GM18505 (cell line): ENCODE data around the gene RABL6.
"Not testable (repeated sequence)": the region's sequence is repeated elsewhere in the genome, so short reads cannot be mapped to it uniquely, and the experiment has no call there.

Experiments used
- ATAC-seq: cut with Tn5 transposase; IDR thresholded peaks from one replicate; pipeline ENCODE4 v1.9.1; 2021; ENCODE audit not compliant: unreplicated experiment
- POLR2A ChIP-seq: IDR thresholded peaks from 4 replicates; pipeline ENCODE4 v1.6.1; 2011; ENCODE audit warnings: borderline replicate concordance; ENCODE audit not compliant: insufficient read depth, insufficient read length; ENCODE audit errors: extremely low read depth

Gene RABL6

GRCh38 chr9:136827794-136828473 is 20.2 kb downstream of the RABL6 start:
- ATAC-seq, result no peak
- no peak for TF ChIP-seq POLR2A

GRCh38 chr9:136828474-136829140 is 20.9 kb downstream of the RABL6 start:
- no peak for TF ChIP-seq POLR2A

GRCh38 chr9:136829412-136829811 is 21.7 kb downstream of the RABL6 start:
- no peak for ATAC-seq
- TF ChIP-seq POLR2A, result no peak

More at GRCh38 chr9:136828474-136829140, 20.9 kb downstream of the RABL6 start:
- no peak for ATAC-seq

GRCh38 chr9:136829981-136830885 is 22.5 kb downstream of the RABL6 start:
- no peak for ATAC-seq
- no peak for TF ChIP-seq POLR2A

- ATAC-seq, result no peak
- no peak for TF ChIP-seq POLR2A
Observed at GRCh38 chr9:136831002-136831719, 23.4 kb downstream of the RABL6 start.

- no peak for TF ChIP-seq POLR2A
Observed at GRCh38 chr9:136831720-136832104, 24.0 kb downstream of the RABL6 start.

GRCh38 chr9:136832581-136832980 is 24.8 kb downstream of the RABL6 start:
- ATAC-seq, result no peak
- TF ChIP-seq POLR2A, result no peak

More at GRCh38 chr9:136831720-136832104, 24.0 kb downstream of the RABL6 start:
- ATAC-seq, result no peak

- not testable (repeated sequence) for ATAC-seq
Observed at GRCh38 chr9:136833381-136834048, 25.8 kb downstream of the RABL6 start.

- TF ChIP-seq POLR2A, result no peak
- no peak for ATAC-seq
Observed at GRCh38 chr9:136835162-136835931, 27.6 kb downstream of the RABL6 start.

- no peak for TF ChIP-seq POLR2A
- ATAC-seq, result no peak
Observed at GRCh38 chr9:136835932-136836904, 28.5 kb downstream of the RABL6 start.
